ENCODE results near the gene PTPRN2. TPM values are rescaled to one million over a fixed set of nuclear protein-coding genes. Genes with fewer than 3 reads are reported as not detected.

Gene PTPRN2
- total and polyA plus RNA-seq, 2 of the 13 experiments (the other 11 are each of a cell fraction or from before 2014, with no cell fraction given) = 2.5 to 24.2 TPM

- TF ChIP-seq ZNF639 (CRISPR knock-in tag; conservative IDR thresholded peaks at IDR 0.05) (no peak), ZNF781 (CRISPR knock-in tag; IDR thresholded peaks at IDR 0.05; ENCODE audit: borderline replicate concordance, not compliant biosample characterization) (no peak), ZUFSP (CRISPR knock-in tag; IDR thresholded peaks at IDR 0.05; ENCODE audit: borderline replicate concordance) (no peak)
Observed at GRCh38 chr7:158369290-158369689, 218.3 kb downstream of the PTPRN2 start (continued).

- Histone ChIP-seq H2AFZ (ENCODE audit: low read length) (no peak overlapping the region), H3K9me3 (ENCODE audit: low read length) (no peaks in the 10 kb centered on the region), H3K79me2 (ENCODE audit: insufficient read depth, low read length) (no peaks in the 10 kb centered on the region), H3K36me3 (replicated peaks in 1 of 2; ENCODE audit: control insufficient read depth in 1 of 2, insufficient read depth in 2 of 2, low read length in 2 of 2) (peaks cover 0 to 3% of the 10 kb centered on the region in 2 experiments; a peak in 1 of 5 replicates), H3K9ac (ENCODE audit: insufficient read depth, low read depth, low read length) (no peak overlapping the region), H3K27me3 (ENCODE audit: control insufficient read depth in 1 of 2, insufficient read depth in 2 of 2, low read length in 2 of 2) (0 out of 5 replicates have a peak, but pooled peaks cover 0 to 1% of the 10 kb centered on the region in 2 experiments), H3K4me3 (replicated peaks in 1 of 3; ENCODE audit: insufficient read depth in 1 of 3, low read depth in 2 of 3, low read length in 3 of 3) (no peak overlapping the region), H4K20me1 (ENCODE audit: insufficient read depth, low read length) (peaks cover 78% of the 10 kb centered on the region), H3K27ac (ENCODE audit: extremely low read length, insufficient read depth, low read length) (no peak overlapping the region), H3K4me2 (ENCODE audit: low read depth, low read length) (no peak overlapping the region), H3K4me1 (ENCODE audit: insufficient read depth, low read length) (no peaks in the 10 kb centered on the region)
- DNase-seq (ENCODE audit: low spot score) = no peak
- intact Hi-C loops (cut with micrococcal nuclease; ENCODE audit: unreplicated experiment) = no loop called here
- ATAC-seq = no peak
- 60% methylated on average over 3 of the region's 7 CpGs for WGBS (ENCODE audit: low lambda C conversion rate)
- ChIA-PET CTCF (ENCODE audit: low intra/inter-chr PET ratio, low total read pairs) (no interaction called here), POLR2A (no interaction called here)
- in situ Hi-C loops (cut with HindIII; ENCODE audit: extremely low pct_ligation_motif_present, low pct_unique_long_range_greater_than_20kb) = loop anchor here (25.0 kb wide), 1 partner anchor 306 kb away; no protein-coding TSS in a partner anchor
- BruUV-seq (replicated peaks) = no TSS peak
- FAIRE-seq = no peak
- TF ChIP-seq ADNP (CRISPR knock-in tag; IDR thresholded peaks at IDR 0.05) (no peak), ZNF225 (CRISPR knock-in tag; IDR thresholded peaks at IDR 0.05) (no peak), ZNF558 (CRISPR knock-in tag; IDR thresholded peaks at IDR 0.05; ENCODE audit: borderline replicate concordance) (no peak), ARHGAP35 (CRISPR knock-in tag; IDR thresholded peaks at IDR 0.05; ENCODE audit: borderline replicate concordance) (no peak), ZMYM3 (CRISPR knock-in tag; IDR thresholded peaks at IDR 0.05) (no peak), ZNF709 (CRISPR knock-in tag; IDR thresholded peaks at IDR 0.05) (no peak), SOX5 (CRISPR knock-in tag; IDR thresholded peaks at IDR 0.05; ENCODE audit: borderline replicate concordance) (no peak), ZNF549 (CRISPR knock-in tag; IDR thresholded peaks at IDR 0.05) (no peak), HIVEP1 (CRISPR knock-in tag; IDR thresholded peaks at IDR 0.05) (no peak), IRF2 (CRISPR knock-in tag; IDR thresholded peaks at IDR 0.05) (no peak), SP4 (CRISPR knock-in tag; IDR thresholded peaks at IDR 0.05) (no peak), ZNF550 (CRISPR knock-in tag; IDR thresholded peaks at IDR 0.05; ENCODE audit: borderline replicate concordance) (no peak), ZNF292 (CRISPR knock-in tag; IDR thresholded peaks at IDR 0.05; ENCODE audit: borderline replicate concordance, low read depth) (no peak), MXD4 (CRISPR knock-in tag; IDR thresholded peaks at IDR 0.05) (no peak), CCAR2 (optimal IDR thresholded peaks at IDR 0.05; ENCODE audit: low read depth, low read length) (no peak)
Observed at GRCh38 chr7:158368449-158368848, 219.2 kb downstream of the PTPRN2 start.
